HG03342 (cell line): ENCODE data around the gene PDLIM1.
A peak's percentile ranks its signal among the peaks of the same experiment; 100 is the strongest.
"Not testable (repeated sequence)": the region's sequence is repeated elsewhere in the genome, so short reads cannot be mapped to it uniquely, and the experiment has no call there.

Experiments used
- ATAC-seq: cut with Tn5 transposase; IDR thresholded peaks from one replicate; pipeline ENCODE4 v1.9.1; 2021; ENCODE audit warnings: mild to moderate bottlenecking, moderate library complexity; ENCODE audit not compliant: unreplicated experiment

PDLIM1 gene

GRCh38 chr10:95243318-95243617 lies 47.5 kb downstream of the PDLIM1 start:
- no peak for ATAC-seq

GRCh38 chr10:95242581-95243317 lies 48.1 kb downstream of the PDLIM1 start:
- no peak for ATAC-seq

- ATAC-seq = no peak
Observed at GRCh38 chr10:95241533-95241932, 49.3 kb downstream of the PDLIM1 start.

- ATAC-seq = no peak
Observed at GRCh38 chr10:95240811-95241210, 50.0 kb downstream of the PDLIM1 start.

GRCh38 chr10:95240096-95240495 lies 50.7 kb downstream of the PDLIM1 start:
- not testable (repeated sequence) for ATAC-seq

GRCh38 chr10:95237376-95238170 lies 53.2 kb downstream of the PDLIM1 start:
- no peak for ATAC-seq

- ATAC-seq = peak; percentile 98
Observed at GRCh38 chr10:95236068-95236903, 54.5 kb downstream of the PDLIM1 start.

- ATAC-seq = no peak
Observed at GRCh38 chr10:95235676-95236067, 55.1 kb downstream of the PDLIM1 start.

- no peak for ATAC-seq
Observed at GRCh38 chr10:95234951-95235350, 55.9 kb downstream of the PDLIM1 start.

- no peak for ATAC-seq
Observed at GRCh38 chr10:95233377-95234034, 57.3 kb downstream of the PDLIM1 start.

GRCh38 chr10:95230677-95231586 lies 59.9 kb downstream of the PDLIM1 start:
- not testable (repeated sequence) for ATAC-seq

- ATAC-seq = no peak
Observed at GRCh38 chr10:95229724-95230627, 60.8 kb downstream of the PDLIM1 start.

GRCh38 chr10:95228934-95229723 lies 61.7 kb downstream of the PDLIM1 start:
- not testable (repeated sequence) for ATAC-seq

GRCh38 chr10:95225136-95225535 lies 65.7 kb downstream of the PDLIM1 start:
- ATAC-seq = no peak

GRCh38 chr10:95221124-95221523 lies 69.7 kb downstream of the PDLIM1 start:
- ATAC-seq = no peak

GRCh38 chr10:95220539-95220938 lies 70.3 kb downstream of the PDLIM1 start:
- ATAC-seq = no peak

GRCh38 chr10:95217476-95217875 lies 73.3 kb downstream of the PDLIM1 start:
- no peak for ATAC-seq

- ATAC-seq = peak; percentile 74
Observed at GRCh38 chr10:95214793-95215192, 76.0 kb downstream of the PDLIM1 start.
